Cardiac muscle cell (in vitro differentiated cells and primary cell): ENCODE results near the gene PKP4. TPM values are rescaled to one million over a fixed set of nuclear protein-coding genes. Genes with fewer than 3 reads are reported as not detected.

Experiments used
- DNase-seq, 2 donors: peaks; one replicate each; pipeline versions ENCODE4 v3.0.0 to v3.0.0-alpha.2; 2010 to 2017; ENCODE audit warnings: low read depth in 1 of 2, low spot score in 1 of 2
- H3K27ac ChIP-seq: fragments of 200-600 bp; sonication (generic); 2 replicates; pipeline ENCODE4 v1.5.1; 2016
- H3K27me3 ChIP-seq: fragments of 200-600 bp; sonication (generic); 2 replicates; pipeline ENCODE4 v1.6.0; 2016; ENCODE audit warnings: control low read depth
- H3K36me3 ChIP-seq: fragments of 200-600 bp; sonication (generic); 2 replicates; pipeline ENCODE4 v1.5.1; 2016; ENCODE audit warnings: control low read depth
- H3K4me1 ChIP-seq: fragments of 200-600 bp; sonication (generic); 2 replicates; pipeline ENCODE4 v1.8.1; 2017; ENCODE audit warnings: low read depth, mild to moderate bottlenecking, mixed run types
- H3K4me3 ChIP-seq: fragments of 200-600 bp; sonication (generic); 2 replicates; pipeline ENCODE4 v1.5.1; 2016; ENCODE audit warnings: mild to moderate bottlenecking
- H3K9me3 ChIP-seq: fragments of 200-600 bp; sonication (generic); 2 replicates; pipeline ENCODE4 v1.5.1; 2017; ENCODE audit warnings: low read depth, mild to moderate bottlenecking, control low read depth
- polyA plus RNA-seq: library from polyadenylated mRNA; unstranded; fragments of >200 nt; fragmentation: Nextera tagmentation; extraction: Ambion mirVana; gene quantifications from 2 replicates; pipeline ENCODE4 v1.2.1, GENCODE V29; 2016
- total RNA-seq: library from RNA; depleted of rRNA; stranded (reverse); fragments of >200 nt; gene quantifications from 2 replicates; pipeline ENCODE4 v1.2.3, GENCODE V29; 2016
- TF ChIP-seq, protein P1 (sequence below): IDR thresholded peaks from 2 replicates; pipeline ENCODE4 v1.5.1; 2012; ENCODE audit warnings: low read depth, mild to moderate bottlenecking, low read length

The PKP4 gene
- total and polyA plus RNA-seq, 2 experiments from 2014 or later = 7.2 to 73.1 TPM

DNA sequence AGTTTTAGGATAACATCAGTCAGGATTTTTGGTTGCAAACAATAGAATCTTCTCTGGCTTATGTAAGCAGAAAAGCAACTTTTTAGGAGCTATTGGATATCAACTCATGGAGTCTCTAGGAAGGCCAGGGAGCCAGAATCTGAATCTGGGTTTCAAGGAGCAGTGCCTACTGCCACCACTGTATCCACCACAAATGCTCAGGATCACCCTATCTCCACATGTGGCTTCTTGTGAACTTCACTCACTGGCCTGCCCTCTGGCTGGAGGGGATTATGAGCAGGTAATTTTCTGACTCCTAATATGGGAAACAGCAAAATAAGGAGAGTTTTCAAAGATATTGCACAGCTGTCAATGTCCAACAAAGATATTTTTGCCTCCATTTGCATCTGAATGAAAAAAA, 142.9 kb downstream of the PKP4 start:
- Histone ChIP-seq H3K4me3 (no peak overlapping the region), H3K36me3 (no peaks in the 10 kb centered on the region), H3K4me1 (no peaks in the 10 kb centered on the region), H3K27ac (peak overlapping the region; percentile 26), H3K9me3 (no peaks in the 10 kb centered on the region), H3K27me3 (no peaks in the 10 kb centered on the region)
- no peak for DNase-seq
- TF ChIP-seq, protein P1, sequence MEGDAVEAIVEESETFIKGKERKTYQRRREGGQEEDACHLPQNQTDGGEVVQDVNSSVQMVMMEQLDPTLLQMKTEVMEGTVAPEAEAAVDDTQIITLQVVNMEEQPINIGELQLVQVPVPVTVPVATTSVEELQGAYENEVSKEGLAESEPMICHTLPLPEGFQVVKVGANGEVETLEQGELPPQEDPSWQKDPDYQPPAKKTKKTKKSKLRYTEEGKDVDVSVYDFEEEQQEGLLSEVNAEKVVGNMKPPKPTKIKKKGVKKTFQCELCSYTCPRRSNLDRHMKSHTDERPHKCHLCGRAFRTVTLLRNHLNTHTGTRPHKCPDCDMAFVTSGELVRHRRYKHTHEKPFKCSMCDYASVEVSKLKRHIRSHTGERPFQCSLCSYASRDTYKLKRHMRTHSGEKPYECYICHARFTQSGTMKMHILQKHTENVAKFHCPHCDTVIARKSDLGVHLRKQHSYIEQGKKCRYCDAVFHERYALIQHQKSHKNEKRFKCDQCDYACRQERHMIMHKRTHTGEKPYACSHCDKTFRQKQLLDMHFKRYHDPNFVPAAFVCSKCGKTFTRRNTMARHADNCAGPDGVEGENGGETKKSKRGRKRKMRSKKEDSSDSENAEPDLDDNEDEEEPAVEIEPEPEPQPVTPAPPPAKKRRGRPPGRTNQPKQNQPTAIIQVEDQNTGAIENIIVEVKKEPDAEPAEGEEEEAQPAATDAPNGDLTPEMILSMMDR = no peak

DNA sequence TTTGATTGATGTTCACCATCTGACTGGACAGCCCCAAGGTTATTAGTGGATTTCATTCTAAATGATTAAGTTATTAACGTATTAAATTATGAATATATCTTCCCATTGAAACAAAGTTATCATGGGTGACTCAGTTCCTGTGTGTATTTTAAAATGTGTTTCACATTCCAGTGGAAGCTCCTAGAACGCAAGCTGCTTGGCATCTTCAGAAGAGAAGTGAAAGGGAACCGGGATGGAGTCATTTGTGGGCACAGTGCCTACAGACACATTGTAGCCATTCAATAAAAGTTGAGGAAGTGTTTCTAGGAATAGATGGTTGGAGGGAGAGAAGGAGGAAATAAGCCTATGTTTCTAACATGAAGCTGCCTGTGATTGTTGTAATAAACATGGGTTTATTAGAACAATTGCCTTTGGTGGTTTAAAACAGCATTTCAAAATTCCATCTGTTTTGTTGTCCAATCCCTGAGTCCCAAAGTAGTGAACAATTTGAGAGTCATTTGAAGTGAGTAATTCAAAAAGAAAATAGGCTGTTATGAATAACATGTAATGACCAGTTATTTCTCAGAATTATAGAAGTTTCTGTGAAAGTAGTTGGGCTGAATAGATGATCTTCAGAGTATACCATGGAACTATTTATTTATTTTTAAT, 143.5 kb downstream of the PKP4 start:
- Histone ChIP-seq H3K4me1 (no peaks in the 10 kb centered on the region), H3K4me3 (no peak overlapping the region), H3K27me3 (no peaks in the 10 kb centered on the region), H3K36me3 (no peaks in the 10 kb centered on the region), H3K27ac (no peak overlapping the region), H3K9me3 (no peaks in the 10 kb centered on the region)
- peak in 1 of 2 donors; percentile 92 for DNase-seq
- TF ChIP-seq, protein P1 = no peak

DNA sequence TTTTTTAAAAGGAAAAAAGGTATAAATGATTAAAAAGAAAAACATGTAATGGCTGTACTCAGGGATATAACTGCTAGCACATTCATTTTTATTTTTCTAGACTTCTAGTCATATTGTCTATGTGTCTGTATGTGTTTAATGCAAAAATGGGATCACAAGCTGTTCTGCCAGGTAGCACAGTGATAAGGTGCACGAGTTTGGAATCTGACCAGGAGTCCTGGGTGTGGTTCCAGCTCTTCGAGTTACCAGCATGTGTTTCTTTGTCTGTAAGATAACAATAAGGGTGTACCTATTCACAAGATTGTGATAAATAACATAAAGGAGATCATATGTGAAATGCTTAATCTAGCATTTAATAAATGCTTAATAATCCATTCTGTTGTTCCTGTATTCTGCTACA, 145.3 kb downstream of the PKP4 start:
- no peaks in the 10 kb centered on the region for H3K9me3 ChIP-seq
- H3K4me1 ChIP-seq = no peaks in the 10 kb centered on the region
- no peak overlapping the region for H3K27ac ChIP-seq
- no peaks in the 10 kb centered on the region for H3K27me3 ChIP-seq
- H3K4me3 ChIP-seq = no peak overlapping the region
- H3K36me3 ChIP-seq = no peaks in the 10 kb centered on the region
- DNase-seq = no peak
- TF ChIP-seq, protein P1 = no peak

DNA sequence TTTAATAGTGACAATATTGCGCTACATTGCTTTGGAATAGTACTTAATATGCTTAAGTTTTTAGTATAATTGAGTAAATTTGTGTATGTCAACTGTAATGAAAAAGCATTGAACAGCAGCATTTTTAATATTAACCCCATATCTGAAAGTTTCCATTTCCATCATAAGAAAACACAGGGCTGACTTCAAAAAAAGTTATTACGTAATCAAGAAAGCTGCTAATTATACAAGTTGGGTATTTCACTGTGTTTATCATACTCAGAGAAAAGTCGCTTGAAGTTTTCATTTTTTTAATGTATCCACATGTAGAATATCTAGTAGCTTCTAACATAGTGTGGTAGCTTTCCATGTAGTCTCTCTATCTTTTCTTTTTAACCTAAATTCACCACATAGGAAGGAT, 146.5 kb downstream of the PKP4 start:
- Histone ChIP-seq H3K9me3 (no peaks in the 10 kb centered on the region), H3K36me3 (no peaks in the 10 kb centered on the region), H3K4me1 (no peaks in the 10 kb centered on the region), H3K27ac (no peak overlapping the region), H3K27me3 (no peaks in the 10 kb centered on the region), H3K4me3 (no peak overlapping the region)
- TF ChIP-seq, protein P1 = no peak
- DNase-seq = no peak

DNA sequence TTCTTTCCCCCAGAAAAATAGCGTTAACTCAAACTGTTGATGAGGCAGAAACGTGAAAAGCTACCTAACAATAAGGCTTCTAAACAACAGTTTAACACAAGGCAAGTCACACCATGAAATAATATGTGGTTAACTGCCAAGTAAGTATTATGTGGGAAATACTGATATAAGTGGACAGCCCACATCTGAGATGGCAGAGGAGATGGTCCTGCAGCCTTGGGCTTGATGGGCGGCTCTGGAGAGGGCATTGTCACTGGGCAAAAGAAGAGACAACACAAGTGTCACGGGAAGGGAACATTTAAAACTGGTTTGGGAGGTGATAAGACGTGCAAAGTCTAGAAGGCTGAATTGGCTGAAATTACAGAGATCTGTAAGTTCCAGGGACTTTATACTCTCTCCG, 147.2 kb downstream of the PKP4 start:
- TF ChIP-seq, protein P1 = no peak
- Histone ChIP-seq H3K36me3 (no peaks in the 10 kb centered on the region), H3K27ac (no peak overlapping the region), H3K27me3 (no peaks in the 10 kb centered on the region), H3K9me3 (no peaks in the 10 kb centered on the region), H3K4me3 (no peak overlapping the region), H3K4me1 (no peaks in the 10 kb centered on the region)
- no peak for DNase-seq

DNA sequence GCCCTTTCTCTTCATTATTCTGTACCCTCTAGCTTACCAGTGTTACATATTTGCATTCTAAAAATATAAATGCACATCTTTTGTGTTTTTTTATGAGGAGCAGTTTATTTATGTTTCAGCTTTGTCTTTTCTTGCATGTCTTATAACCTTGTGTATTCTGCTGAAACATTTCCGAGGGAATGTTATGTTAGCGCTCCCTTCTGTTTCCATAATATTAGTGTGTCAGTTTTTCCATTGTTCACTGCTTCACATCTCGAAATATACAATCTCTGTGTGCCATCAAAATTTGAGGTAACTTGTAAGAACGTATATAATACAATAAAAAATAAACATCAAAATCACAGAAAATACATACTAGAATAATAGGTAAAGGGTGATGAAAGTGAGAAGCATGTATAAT, 153.3 kb downstream of the PKP4 start:
- Histone ChIP-seq H3K36me3 (no peaks in the 10 kb centered on the region), H3K4me1 (no peaks in the 10 kb centered on the region), H3K27me3 (no peaks in the 10 kb centered on the region), H3K9me3 (no peaks in the 10 kb centered on the region), H3K4me3 (no peak overlapping the region), H3K27ac (no peak overlapping the region)
- DNase-seq = no peak
- TF ChIP-seq, protein P1 = no peak
